ENCODE data around the gene CISD3. TPM values are rescaled to one million over a fixed set of nuclear protein-coding genes. Genes with fewer than 3 reads are reported as not detected.

Gene CISD3
- total and polyA plus RNA-seq, 10 of the 15 experiments (the other 5 are each of a cell fraction or from before 2014, with no cell fraction given) = 2.6 to 38.1 (median 8.1) TPM

- TF ChIP-seq RELB (IDR thresholded peaks at IDR 0.05; ENCODE audit: low read depth) (peak; percentile 47), EGR1 (IDR thresholded peaks at IDR 0.05; ENCODE audit: borderline replicate concordance in 1 of 2, low read depth in 2 of 2, low read length in 2 of 2) (no peak), ZBTB40 (IDR thresholded peaks at IDR 0.05; ENCODE audit: borderline replicate concordance) (no peak)
Observed at GRCh38 chr17:38705803-38706504, 24.2 kb upstream of the CISD3 start (continued).

Measured in GM12878 (cell line).